Dedifferentiated amniotic fluid mesenchymal stem cell (primary cell): ENCODE measurements around the gene OCA2.

Experiments
- DNase-seq: peaks from one replicate; pipeline ENCODE4 v3.0.0-alpha.2; 2016; ENCODE audit errors: extremely low spot score

Gene OCA2

DNA sequence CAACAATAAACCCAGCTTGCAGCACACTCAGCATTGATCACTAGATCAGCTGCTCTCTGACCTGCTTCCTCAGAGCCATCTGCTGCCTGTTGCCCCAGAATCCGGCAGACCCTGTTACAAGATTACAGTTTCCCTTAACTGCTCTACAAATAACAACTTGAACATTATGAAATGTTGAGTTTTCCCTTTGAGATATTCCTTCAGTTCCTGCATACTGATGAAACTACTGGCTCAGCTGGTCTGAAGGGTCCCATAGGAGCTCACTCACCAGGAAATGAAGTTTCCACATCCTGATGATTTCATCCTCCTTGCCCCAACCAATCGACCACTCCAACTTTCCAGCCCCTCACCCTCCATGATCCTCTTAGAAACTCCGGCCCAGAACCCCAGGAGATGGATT is 281.9 kb downstream of the OCA2 start:
- DNase-seq = no peak

DNA sequence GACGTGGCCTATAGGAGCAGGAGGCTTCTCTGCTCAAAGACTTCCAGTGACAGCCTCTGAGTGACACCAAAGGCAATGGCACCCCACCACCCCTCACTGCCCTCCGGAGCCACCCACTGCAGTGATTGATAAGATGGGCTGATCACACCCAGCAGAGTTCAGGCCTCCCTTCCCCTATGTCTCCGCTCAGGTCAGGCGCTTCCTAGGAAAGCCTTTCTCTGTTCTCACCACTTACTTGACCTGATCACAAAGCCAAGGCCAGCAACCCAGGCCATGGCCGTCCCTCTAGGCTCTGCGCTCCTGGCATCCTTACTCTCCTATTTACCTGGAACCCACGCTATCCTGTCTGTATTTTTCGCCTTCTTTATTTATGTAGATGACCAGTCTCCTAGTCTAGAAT is 282.3 kb downstream of the OCA2 start:
- DNase-seq = no peak

DNA sequence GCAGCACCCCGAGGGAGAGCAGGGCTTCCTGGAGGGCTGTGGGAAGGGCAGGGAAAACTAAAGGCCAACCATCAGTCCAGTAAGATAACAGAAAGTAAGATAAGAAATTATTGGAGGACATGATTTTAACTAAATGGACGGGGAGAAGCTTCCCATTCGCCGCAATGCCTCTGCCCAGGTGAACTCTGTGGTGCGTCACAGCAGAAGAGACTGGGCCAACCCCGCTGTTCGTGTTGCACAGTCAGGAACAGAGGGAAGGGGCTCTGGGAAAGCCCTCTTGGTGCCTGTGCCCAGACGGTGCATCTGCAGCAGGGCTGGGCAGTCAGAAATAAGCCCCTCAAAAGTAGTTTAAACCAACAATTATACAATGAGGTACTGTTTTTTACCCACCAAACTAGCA is 284.1 kb downstream of the OCA2 start:
- DNase-seq = no peak

DNA sequence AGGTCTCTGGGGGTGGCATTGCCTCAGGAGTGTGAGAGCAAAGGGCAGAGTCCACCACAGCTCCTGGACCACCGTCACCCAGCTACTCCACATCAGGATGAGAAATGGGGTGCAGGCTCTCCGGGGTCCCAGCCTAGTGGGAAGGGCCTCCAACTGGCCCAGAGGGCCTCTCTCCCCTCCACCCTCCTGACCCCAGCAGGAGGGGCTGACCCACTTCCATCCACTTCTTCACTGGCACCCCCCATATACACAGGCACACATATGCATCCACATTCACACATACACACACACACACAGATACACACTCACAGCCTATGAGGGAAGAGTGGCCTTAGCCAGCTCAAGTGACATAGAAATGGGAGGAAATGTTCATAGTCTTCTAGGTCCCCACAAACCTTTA is 286.0 kb downstream of the OCA2 start:
- no peak for DNase-seq

DNA sequence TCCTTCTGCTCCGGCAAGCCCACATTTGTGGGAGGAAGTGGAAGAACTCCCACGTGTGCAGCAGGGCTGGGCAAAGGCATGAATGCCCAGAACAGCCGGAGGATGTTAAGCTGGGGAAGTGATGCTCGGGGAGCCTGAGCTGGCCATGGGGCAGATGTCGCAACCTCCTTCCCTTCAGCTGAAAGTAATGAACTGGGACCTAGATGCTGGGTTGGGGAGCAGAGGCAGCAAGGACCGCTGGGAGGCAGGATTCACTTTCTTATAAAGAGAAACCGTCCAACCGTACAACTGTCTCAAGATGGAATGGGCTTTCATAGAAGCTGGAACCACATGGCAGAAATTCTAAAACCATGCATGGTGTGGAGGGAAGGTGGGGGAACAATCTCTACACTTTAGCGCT is 290.9 kb downstream of the OCA2 start:
- DNase-seq = no peak

DNA sequence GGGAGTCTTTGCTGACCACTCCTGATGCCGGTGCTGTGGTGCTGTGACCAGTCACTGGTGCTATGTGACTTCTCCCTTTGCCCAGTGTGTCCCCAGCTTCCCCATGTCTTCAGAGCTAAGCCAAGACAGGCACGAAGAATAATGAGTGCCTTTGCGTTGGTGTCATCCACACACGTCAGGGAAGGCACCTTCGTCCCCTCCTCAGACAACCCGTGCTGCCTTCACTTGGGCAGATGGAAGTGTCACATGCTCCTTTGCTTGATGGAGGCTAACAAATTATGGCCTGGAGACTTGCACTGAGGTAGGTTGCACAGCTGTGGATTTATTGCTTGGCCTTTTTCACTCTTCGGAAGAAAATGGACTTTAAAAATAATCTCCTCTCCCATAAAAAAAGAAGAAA is 291.8 kb downstream of the OCA2 start:
- DNase-seq = no peak

DNA sequence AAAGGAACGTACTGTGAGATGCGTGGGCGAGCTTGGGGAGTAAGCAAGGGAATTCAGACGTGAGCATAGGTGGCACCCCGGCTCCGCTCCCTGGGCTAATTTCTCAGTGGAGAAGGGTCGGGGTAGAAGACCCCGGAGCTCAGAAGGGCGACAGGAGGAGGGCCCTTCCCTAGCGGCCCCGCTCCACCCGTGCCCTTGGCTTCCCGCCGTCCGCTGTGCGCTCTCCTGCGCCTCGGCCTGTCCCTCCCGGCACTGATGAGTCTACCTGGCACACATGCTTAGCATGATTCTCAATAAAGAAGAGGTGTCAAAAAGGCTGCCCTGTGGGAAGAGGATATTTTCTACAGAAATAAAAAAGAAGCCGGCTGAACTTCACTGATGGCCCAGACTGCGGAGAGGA is 292.7 kb downstream of the OCA2 start:
- no peak for DNase-seq

DNA sequence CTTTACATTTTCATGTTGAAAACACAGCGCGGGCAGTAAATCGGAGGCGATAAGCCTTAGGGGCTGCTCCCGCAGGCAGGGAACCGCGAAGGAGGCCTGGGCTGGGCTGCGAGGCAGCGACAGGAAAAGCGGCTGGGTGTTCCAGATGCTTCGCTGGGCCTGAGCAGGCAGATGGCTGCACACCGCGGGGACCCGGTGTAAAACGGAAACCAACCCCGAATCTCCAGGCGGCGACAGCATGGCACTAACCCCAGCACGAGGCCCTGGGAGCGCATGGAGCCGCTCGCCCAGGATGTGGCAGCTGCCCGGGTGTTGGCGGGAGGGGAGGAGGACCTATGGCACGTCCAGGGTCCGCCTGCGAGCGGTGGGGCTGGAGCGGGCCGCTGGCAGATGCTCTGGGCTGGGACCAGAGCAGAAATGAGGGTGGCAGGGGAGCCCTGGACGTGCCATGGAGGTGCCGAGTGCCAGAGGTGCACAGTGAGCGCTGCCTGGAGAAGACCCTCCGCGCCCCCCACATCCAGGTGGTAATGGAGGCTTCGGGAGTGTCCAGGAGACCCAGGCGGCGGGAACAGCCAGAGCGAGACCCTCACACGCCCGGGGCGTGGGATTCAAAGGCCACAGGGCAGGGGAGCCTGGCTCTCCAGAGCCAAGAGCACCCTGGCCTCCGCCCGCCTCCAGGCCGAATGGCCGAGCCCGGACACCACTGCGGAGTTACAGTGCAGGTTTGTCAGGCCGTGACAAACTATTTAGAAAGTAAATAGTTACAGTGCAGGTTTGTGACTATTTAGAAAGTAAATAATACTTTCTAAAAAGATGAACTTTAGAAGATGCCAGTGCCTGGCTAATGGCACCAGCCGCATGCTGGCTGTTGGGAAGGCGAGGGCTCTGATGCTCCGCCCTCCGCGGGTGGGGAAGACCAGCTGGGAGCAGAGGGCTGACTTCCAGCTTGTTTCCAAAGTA is 293.6 kb downstream of the OCA2 start:
- no peak for DNase-seq

DNA sequence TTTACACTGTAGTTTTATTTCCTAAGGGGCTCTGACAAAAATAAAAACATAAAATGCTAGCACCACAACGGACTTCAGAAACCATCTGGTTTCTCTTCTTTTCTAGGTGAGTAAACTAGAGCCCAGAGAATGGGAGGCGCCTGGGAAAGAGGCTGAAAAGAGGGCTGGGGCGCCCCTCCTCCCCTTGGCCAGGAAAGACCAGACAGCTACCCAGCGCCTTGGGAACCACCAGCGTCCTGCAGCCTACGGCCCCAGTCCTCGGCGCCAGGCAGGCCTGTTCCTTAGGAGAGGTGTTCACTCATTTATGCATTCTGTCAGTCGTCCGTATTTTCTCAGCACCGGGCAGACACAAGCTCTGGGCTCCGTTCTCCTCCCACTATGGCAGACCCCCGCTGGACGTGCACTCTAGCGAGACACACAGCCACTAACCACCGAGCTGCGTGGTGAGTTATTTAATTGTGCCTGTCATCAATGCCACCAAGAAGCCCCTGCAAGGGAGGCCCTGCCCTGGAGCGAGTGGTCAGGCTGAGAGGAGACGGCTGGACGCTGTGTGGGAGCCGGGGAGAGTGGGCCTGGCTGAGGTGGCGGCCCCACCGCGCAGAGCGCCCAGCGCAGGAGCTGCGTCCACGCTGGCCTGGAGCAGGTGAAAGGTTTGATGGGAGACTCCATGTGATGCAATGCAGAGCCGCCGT is 294.4 kb downstream of the OCA2 start:
- no peak for DNase-seq

DNA sequence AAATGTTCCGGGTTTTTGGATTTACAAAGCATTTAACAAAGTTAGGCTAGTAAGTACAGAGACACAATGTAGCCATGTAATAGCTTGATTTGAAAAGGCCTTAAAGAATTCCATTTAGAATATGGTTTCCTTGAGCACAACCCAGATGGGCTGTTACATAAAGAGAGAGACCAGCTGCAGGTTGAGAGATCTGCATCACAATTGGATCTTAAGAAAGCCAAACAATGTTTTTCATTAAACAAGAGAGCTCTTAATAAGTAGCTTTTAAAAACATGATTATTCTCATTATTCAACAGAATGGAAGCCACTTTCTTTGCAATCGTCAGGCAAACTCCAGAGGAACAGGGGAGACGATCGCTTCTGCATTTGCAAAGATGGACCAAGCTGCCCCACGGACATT is 300.3 kb downstream of the OCA2 start:
- DNase-seq = no peak

DNA sequence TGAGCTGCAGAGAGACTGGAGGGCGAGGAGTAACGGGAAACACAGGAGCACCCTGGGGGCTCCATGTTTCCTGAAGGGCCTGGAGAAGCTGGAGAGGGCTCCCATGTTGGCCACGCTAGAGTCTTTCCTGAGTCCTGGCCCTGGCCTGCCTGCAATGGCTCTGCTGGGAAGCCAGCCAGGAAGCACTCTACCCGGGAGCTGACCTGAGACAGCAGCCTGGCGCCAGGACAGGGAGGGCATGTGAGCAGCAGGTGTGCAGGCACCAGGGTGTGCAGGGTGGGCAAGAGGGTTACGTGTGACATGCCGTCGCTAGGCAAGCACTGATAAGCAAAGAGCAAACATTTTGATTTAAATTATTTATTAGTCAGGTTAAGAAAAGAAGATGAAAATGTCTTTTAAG is 301.4 kb downstream of the OCA2 start:
- no peak for DNase-seq

DNA sequence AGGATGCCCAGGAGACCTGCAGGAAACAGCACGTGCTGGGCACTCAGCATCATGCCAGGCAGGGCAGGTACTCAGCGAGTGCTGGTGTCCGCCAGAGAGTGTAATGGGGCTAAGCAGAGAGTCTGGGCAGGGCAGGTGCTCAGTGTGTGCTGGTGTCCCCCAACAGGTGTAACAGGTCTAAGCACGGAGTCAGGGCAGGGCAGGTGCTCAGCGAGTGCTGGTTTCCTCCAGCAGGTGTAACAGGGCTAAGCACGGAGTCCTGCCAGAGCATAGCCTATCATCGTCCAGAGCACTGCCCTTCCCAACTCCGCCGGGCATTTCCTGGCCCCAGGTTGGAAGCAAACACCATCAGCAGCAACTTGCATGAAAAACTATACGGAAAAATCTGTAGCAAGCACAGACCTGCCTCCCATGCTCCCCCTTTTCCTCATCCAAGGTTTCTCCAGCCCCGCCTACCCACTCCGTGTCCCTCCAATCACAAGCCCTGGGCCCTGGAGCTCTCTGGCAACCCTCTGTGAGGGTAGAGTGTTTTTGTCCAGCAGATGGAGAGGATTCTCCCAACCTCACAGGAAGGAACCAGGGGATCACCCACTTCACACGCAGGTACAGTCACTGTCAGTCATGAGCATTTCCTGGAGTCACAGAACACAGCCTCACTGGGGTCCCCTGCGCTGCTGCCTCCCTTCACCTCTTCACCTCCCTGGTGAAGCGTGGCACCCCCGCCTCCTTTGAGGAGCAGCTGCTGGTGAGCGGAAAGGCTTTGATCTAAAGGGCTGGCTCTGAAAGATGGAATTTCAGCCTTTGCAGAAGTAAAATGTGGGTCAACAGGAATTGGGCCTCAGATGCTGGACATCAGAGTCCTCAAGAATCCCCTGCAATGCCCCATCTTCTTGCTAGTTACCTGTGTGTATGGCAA is 302.5 kb downstream of the OCA2 start:
- DNase-seq = no peak

DNA sequence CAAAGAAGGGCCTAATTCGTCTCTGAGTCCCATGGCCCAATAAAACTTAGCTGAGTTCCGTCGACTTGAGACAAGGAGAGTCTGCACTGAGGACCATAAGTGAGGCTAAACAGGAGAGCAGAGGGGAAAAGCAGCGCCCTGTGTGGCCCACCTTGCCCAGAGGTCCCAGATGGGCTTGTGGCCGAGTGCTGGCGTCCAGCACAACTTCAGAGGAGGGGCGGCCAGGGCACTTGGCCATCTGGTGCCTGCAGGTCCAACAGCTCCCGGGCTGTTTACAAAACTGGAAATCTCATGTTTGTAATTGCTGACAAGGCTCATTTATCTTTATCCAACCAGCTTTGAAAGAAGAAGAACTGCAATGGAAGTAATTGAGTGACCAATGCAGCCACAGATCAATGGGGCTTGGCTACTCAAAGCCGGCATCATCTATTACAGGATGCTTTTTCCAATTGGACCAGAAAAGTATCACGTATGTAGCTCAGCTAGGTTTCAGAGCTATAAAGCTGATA is 306.3 kb downstream of the OCA2 start:
- DNase-seq = no peak

DNA sequence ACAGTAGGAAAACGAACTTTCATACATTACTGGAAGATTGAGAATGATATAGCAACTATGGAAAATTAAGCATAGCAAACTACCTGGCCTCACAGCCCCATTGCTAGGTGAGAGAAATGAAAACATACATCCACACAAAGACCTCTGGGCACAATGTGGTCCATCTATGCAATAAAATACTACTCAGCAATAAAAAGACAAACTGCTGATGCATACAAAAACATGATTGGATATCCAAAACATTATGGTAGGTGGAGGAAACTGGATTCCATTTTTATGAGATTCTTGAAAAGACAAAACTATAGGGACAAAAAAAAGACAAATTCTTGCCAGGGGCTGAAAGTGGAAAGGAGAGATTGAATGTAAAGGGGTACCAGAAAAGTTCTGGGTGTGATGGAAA is 308.8 kb downstream of the OCA2 start:
- DNase-seq = no peak

DNA sequence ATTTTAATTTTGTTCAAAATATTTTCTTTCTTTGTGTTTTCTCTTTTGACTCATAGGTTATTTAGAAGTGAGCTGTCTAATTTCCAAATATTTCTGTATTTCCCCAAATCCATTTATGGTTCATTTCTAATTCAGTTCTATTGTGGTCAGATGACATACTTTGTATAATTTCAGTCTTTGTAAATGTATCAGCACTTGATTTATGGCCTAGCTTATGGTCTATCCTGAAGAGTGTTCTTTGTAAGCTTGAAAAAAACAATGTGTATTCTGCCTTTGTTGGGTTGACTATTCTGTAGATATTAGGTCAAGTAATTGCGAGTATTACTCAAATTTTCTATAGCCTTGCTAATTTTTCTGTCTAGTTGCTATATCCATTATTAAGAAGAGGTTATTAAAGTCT is 311.2 kb downstream of the OCA2 start:
- no peak for DNase-seq

DNA sequence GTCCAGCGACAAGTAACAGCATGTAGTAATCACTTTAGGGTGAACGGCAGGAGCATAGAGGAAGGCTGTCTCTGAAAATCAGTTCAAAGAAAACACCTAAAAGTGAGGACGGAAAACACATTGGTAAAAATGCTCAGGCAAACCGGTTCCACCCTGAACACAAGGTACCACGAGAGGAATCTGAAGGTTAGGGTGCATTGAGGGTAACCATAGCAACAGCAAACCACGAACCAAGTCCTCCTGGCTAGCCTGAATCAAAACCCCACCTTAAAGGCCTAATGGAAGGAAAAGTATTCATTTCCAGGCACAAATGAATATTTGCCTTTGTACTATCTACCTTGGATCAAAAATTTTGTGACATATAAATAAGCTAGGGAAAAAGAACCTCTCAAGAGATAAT is 315.0 kb downstream of the OCA2 start:
- no peak for DNase-seq

DNA sequence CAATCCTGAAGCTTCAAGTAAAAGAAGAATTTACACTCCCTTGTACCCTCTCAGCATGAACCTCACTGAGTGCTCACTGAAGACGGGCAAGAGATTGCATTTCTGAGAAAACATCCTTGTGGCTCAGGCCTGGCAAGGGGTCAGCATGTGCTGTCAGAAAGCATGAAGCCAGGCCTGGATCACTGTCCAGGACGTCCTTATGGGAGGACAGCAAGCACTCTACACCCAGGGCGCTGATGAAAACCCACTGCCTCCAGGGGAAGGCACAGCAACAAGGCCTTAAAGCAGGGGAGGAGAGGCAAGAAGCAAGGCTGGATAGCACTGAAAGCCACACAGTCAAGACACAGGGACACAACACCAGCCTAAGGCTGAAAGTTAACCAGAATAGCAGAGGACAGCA is 315.4 kb downstream of the OCA2 start:
- DNase-seq = no peak

DNA sequence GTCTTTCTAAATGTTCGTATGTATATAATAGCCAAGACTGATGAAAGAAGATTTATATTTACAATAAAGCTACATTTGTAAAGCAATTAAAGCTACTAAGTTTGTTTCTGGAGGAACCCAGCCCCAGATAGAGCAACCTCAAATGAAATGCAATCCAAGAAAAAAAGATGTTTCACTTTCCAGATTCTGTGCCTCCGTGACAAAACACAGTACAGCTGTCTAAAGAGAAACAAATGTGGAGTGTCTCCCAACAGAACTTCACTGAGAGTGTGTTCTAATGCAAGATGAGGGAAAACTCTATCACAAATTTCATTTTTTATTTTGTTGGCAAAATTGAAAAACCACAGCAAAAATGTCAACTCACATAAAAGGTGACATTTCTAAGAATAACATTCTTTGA is 317.0 kb downstream of the OCA2 start:
- DNase-seq = no peak

DNA sequence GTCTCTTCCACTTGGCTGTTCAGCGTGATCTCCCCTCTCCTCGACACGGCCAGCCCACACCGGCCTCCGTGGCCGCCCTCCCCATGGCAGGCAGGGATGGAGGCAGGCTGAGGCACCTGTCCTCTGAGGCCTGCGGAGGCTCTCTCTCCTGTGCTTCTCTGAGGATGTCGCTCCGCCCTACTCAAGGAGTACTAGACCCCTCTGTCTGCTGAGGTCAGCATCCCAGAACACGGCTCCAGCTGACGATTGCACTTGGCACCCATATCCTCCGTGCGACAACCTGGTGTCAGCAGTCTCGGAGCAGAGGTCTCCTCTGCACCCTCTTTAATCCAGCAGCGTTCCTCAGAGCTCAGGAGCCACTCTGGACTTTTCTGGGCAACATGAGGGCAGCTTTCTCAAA is 322.6 kb downstream of the OCA2 start:
- DNase-seq = no peak

DNA sequence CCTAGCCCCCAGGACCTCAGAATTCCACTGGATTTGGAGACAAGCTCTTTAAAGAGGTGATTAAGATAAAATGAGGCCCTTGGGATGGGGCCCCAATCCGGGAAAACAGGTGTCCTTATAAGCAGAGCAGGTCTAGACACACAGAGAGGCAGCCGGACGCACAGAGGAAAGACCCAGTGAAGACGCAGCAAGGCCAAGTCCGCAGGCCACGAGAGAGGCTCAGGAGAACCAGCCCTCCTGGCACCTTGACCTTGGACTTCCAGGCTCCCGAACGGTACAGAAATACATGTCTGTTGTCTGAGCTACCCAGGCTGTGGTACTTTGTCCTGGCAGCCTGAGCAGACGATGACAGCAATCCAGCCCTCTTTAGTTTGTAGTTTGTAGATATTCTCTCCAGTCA is 324.5 kb downstream of the OCA2 start:
- no peak for DNase-seq

DNA sequence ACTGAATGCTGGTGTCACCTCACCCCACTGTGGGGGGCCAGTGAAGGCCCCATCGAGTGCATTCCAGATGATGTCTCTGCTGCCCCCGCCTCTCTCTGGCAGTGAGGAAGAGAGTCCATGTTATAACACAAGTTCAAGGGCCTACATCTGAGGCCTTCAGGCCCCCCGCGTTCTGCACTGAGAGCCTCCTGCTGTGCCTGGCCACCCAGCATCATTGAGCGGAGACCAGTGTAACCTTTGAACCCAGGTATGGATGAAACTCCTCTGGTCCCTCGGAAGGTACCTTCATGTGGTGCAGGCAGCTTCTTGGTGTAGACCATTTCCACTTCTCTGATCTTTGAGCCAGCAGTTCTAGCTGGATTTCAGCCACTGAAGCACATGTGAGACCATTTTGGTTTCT is 324.9 kb downstream of the OCA2 start:
- no peak for DNase-seq

DNA sequence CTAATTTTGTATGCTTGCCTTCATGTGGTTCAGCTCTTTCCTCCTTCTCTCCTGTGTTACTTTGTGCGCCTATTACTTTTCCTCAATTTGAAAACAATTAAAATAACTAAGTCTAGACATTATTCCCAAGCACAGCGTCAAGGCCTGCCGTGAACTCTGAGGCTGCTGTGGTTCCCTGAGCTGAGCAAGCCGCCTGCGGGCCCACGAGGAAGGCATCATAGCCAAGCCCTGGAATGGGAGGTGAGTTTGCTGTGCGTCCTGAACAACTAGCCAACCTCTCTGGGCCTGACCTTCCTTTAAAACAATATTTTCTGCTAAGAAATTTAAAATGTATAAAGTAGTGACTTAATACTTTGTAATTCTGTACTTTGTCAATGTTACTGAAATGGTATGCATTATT is 327.2 kb downstream of the OCA2 start:
- DNase-seq = no peak
